Esophagus (tissue), 2 donors: Measurements from ENCODE around the gene TRIM43B. TPM values are rescaled to one million over a fixed set of nuclear protein-coding genes. Genes with fewer than 3 reads are reported as not detected.
"Not testable (repeated sequence)": the region's sequence is repeated elsewhere in the genome, so short reads cannot be mapped to it uniquely, and the experiment has no call there.

ENCODE experiments used
- H3K27ac ChIP-seq, 2 donors: one replicate each; pipeline ENCODE4 v1.5.1; 2013; ENCODE audit warnings: low read depth in 2 of 2, mild to moderate bottlenecking in 2 of 2, inconsistent platforms in 1 of 2, low read length in 1 of 2, moderate library complexity in 1 of 2
- H3K27me3 ChIP-seq, 2 donors: one replicate each; pipeline ENCODE4 v1.6.1; 2013; ENCODE audit warnings: low read length in 2 of 2, control low read depth in 1 of 2, mild to moderate bottlenecking in 1 of 2; ENCODE audit not compliant: insufficient read depth in 2 of 2, control insufficient read depth in 1 of 2
- H3K36me3 ChIP-seq, 2 donors: one replicate each; pipeline ENCODE4 v1.6.1; 2013; ENCODE audit warnings: low read length in 1 of 2; ENCODE audit not compliant: control insufficient read depth in 2 of 2, insufficient read depth in 2 of 2
- H3K4me1 ChIP-seq, 2 donors: one replicate each; pipeline ENCODE4 v1.6.1; 2013; ENCODE audit warnings: low read length in 1 of 2; ENCODE audit not compliant: control insufficient read depth in 2 of 2, insufficient read depth in 2 of 2
- H3K4me3 ChIP-seq, 2 donors: one replicate each; pipeline ENCODE4 v1.5.1; 2013; ENCODE audit warnings: low read length in 2 of 2, mild to moderate bottlenecking in 2 of 2, low read depth in 1 of 2, moderate library complexity in 1 of 2
- H3K9me3 ChIP-seq, 2 donors: one replicate each; pipeline ENCODE4 v1.6.1; 2013; ENCODE audit warnings: mild to moderate bottlenecking in 2 of 2, low read depth in 1 of 2, low read length in 1 of 2, moderate library complexity in 1 of 2; ENCODE audit not compliant: control insufficient read depth in 2 of 2, insufficient read depth in 1 of 2
- whole genome bisulfite sequencing, 2 donors: extraction: QIAGEN DNeasy Blood & Tissue Kit; methylation state at CpG; one replicate each; pipeline ENCODE4 v1.1.7; 2013; 5-methylcytosine and 5-hydroxymethylcytosine counted together
- polyA plus RNA-seq, 2 donors: library from polyadenylated mRNA; stranded (reverse); fragments of 200-250 nt; gene quantifications; one replicate each; pipeline ENCODE4 v1.2.3, GENCODE V29; 2013
- donor health status: healthy with polysubstance abuse.
- donor health status: Bipolar disorder and iron deficiency.

The TRIM43B gene
- polyA plus RNA-seq, 2 donors = 0.01 TPM; not detected in 1

DNA sequence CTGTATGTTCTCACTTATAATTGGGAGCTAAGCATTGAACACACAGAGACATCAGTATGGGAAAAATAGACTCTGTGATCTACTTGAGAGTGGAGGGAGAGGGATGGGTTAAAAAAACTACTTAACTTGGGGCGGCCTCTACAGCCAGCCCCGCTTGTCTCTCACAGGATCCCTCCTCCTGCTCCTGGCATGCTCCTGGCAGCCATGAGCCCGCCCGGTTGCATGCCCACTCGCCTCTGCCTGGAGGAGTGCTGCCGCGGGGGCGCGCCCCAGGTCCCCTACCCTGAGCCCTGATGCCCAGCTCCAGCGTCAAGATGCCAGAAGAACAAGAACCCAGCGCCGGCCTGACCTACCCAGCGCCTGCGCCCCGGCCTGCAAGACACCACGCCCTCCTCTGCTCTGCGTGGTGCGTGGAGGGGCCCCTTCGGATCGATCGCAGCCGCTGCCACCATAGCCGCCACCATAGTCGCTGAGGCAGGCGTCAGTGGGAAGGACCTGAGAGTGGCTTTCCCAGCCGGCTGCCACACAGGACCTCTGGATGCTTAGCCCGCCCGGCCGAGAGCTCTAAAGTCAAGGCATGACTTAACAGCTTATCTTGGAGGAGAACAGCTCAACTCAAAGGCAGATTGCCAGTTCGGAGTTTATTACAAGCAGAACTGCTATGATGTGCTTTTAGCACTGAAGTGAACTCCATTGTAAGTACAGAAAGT lies 49.2 kb downstream of the TRIM43B start:
- no CpG with 5 or more reads among the region's 30 CpGs for WGBS, 2 donors
- H3K4me3 ChIP-seq, H3K36me3 ChIP-seq, H3K9me3 ChIP-seq, H3K27ac ChIP-seq, H3K27me3 ChIP-seq, H3K4me1 ChIP-seq: not testable (repeated sequence)

- 30 to 31% methylated on average over 2 of the region's 3 CpGs for WGBS, 2 donors
- H3K9me3 ChIP-seq, H3K4me1 ChIP-seq, H3K4me3 ChIP-seq, H3K27me3 ChIP-seq, H3K27ac ChIP-seq, H3K36me3 ChIP-seq: not testable (repeated sequence)
Observed at GRCh38 chr2:95434507-95435076, 50.0 kb downstream of the TRIM43B start.

DNA sequence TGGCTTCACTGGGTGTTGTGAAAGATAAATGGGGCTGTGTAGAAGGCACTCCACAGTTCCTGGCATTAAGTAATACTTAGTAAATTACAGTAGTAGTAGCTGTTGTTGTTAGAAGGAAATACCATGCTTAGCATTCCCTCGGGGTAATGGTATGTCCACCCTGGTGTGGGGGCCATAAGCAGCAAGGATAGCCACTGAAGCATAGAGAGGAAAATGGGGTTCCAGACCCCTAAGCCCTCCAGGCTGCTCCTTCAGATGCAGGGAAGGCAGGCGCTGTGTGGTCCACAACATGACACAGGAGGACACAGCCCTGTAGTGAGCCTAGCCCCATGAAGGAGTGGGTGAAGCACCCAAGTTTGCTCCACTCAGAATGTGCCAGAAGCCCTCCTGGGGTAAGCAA lies 50.6 kb downstream of the TRIM43B start:
- H3K9me3 ChIP-seq, H3K36me3 ChIP-seq, H3K27ac ChIP-seq, H3K27me3 ChIP-seq, H3K4me3 ChIP-seq, H3K4me1 ChIP-seq: not testable (repeated sequence)
- WGBS, 2 donors = 90% methylated on average over 2 of the region's 2 CpGs; no CpG with 5 or more reads in 1 of the 2 donors

DNA sequence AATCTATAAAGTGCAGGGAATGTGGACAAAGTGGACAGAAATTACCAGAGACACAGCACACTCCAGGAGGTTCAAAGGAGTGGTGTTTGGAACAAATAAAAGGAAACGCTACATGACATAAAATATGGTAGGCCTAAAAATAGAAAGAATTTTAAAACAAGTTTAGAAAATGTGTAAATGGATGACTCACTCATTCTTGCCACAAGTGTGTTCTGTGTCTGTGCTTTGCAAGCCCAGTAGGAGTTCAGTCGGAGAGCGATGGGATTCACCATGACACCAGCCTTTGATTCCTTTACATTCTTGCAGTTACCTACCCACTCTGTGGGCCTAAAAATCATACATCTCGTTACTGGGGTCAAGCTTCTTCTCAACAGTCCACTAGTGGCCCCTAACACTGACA lies 51.2 kb downstream of the TRIM43B start:
- H3K27me3 ChIP-seq, H3K27ac ChIP-seq, H3K4me3 ChIP-seq, H3K36me3 ChIP-seq, H3K9me3 ChIP-seq, H3K4me1 ChIP-seq: not testable (repeated sequence)
- WGBS, 2 donors = 78 to 86% methylated on average over 1 of the region's 4 CpGs

DNA sequence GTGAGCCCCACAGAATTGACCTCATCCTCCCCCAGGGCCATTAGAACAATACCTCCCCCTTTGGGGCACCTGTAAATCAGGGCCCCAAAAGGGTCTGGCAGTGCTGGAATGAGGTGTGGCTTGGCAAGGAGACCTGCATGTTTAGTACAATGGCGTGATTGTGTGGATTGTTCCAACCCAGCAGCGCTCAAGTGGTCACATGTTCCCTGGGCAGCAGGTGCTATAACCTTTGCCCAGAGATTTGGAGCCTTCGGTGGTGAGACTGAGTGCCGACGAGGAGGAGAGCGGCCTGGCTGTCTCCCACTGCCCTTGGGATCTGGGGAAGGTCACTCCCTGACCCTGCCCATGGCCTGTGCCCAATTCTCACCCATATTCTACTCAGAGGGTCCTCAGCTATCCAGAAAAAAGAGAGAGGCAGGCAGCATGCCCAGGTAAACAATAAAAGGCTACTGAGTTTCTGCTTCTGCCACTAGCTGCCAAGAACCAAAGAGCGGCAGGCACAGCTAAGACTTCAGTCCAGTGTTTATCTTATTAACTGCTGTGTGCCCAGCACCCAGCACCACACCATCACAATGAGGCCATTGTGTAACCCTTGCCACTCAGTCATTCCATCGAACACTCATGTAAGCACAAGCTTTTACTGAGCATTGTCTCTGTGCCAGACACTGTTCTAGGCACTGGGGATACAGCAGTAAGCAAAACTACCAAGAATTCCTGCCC lies 54.6 kb downstream of the TRIM43B start:
- no CpG with 5 or more reads among the region's 8 CpGs for WGBS, 2 donors
- H3K27ac ChIP-seq, H3K36me3 ChIP-seq, H3K9me3 ChIP-seq, H3K4me3 ChIP-seq, H3K27me3 ChIP-seq, H3K4me1 ChIP-seq: not testable (repeated sequence)

DNA sequence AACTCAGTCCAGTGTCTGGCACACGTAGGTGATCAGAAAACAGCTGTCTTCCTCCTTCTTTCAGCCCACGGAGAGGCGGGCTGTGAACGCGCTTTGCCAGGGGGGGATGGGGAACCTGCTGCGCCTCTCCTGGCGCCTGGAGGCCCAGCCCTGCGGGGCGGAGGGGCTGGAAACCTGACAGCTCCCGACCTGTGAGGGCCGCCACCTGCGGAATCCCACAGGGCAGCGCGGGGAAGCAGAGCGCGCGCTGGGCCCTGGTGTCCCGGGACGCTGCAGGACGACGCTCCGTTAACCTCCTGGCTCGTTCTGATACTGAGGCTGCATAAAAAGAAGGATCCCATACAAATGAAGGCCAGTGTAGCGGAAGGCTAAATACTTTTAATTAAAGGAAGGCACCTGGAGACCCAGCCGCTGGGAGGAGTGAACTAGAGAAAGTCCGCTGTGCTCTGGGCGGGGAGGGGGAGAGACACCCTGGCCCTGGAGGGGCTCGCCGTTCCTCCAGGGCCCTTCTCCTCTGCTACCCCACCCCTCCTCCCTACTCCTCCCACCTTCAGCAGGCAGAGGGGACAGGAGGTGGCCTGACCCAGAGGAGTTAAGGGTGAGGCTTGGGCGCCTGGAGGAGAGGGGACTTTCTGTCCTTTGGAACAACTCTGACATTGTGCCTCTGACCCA lies 57.2 kb downstream of the TRIM43B start:
- H3K36me3 ChIP-seq, H3K27me3 ChIP-seq, H3K9me3 ChIP-seq, H3K4me3 ChIP-seq, H3K27ac ChIP-seq, H3K4me1 ChIP-seq: not testable (repeated sequence)
- 21 to 47% methylated on average over 8 to 13 of the region's 30 CpGs for WGBS, 2 donors

Other genes with a start within 250 kb of the TRIM43B start
- 10 to 100 TPM; 56.0 to 82.4 TPM for gene PROM2, start 210.3 kb downstream of the TRIM43B start, polyA plus RNA-seq
- 1 to 10 TPM; 2.0 to 2.2 TPM for gene KCNIP3, start 187.4 kb downstream of the TRIM43B start, polyA plus RNA-seq
- gene FAHD2A, start 82.0 kb downstream of the TRIM43B start, polyA plus RNA-seq = 10 to 100 TPM in 1 of 2 donors, 1 to 10 TPM in 1; 9.3 to 11.9 TPM
- not detected for gene TRIM43, start 107.2 kb upstream of the TRIM43B start, polyA plus RNA-seq